ENCODE measurements around the gene CTNNA1.

CTNNA1 gene

GRCh38 chr5:138950421-138951031, 197.3 kb downstream of the CTNNA1 start:
- DNase-seq (ENCODE audit: low spot score) = no peak

- no peak for DNase-seq (ENCODE audit: low spot score)
Observed at GRCh38 chr5:138951091-138951985, 198.1 kb downstream of the CTNNA1 start.

GRCh38 chr5:138951986-138952735, 198.9 kb downstream of the CTNNA1 start:
- no peak for DNase-seq (ENCODE audit: low spot score)

- no peak for DNase-seq (ENCODE audit: low spot score)
Observed at GRCh38 chr5:138952962-138953361, 199.7 kb downstream of the CTNNA1 start.

- no peak for DNase-seq (ENCODE audit: low spot score)
Observed at GRCh38 chr5:138953387-138954256, 200.4 kb downstream of the CTNNA1 start.

GRCh38 chr5:138954257-138955012, 201.2 kb downstream of the CTNNA1 start:
- no peak for DNase-seq (ENCODE audit: low spot score)

GRCh38 chr5:138955013-138955660, 201.9 kb downstream of the CTNNA1 start:
- DNase-seq (ENCODE audit: low spot score) = no peak

GRCh38 chr5:138955671-138956295, 202.6 kb downstream of the CTNNA1 start:
- no peak for DNase-seq (ENCODE audit: low spot score)

GRCh38 chr5:138956801-138957200, 203.6 kb downstream of the CTNNA1 start:
- DNase-seq (ENCODE audit: low spot score) = no peak

- DNase-seq (ENCODE audit: low spot score) = no peak
Observed at GRCh38 chr5:138960145-138960692, 207.0 kb downstream of the CTNNA1 start.

- no peak for DNase-seq (ENCODE audit: low spot score)
Observed at GRCh38 chr5:138961221-138961620, 208.0 kb downstream of the CTNNA1 start.

GRCh38 chr5:138961729-138962128, 208.5 kb downstream of the CTNNA1 start:
- no peak for DNase-seq (ENCODE audit: low spot score)

- no peak for DNase-seq (ENCODE audit: low spot score)
Observed at GRCh38 chr5:138962614-138963370, 209.6 kb downstream of the CTNNA1 start.

- no peak for DNase-seq (ENCODE audit: low spot score)
Observed at GRCh38 chr5:138963763-138964371, 210.6 kb downstream of the CTNNA1 start.

- no peak for DNase-seq (ENCODE audit: low spot score)
Observed at GRCh38 chr5:138964647-138965201, 211.5 kb downstream of the CTNNA1 start.

GRCh38 chr5:138965626-138966025, 212.4 kb downstream of the CTNNA1 start:
- DNase-seq (ENCODE audit: low spot score) = no peak

- DNase-seq (ENCODE audit: low spot score) = no peak
Observed at GRCh38 chr5:138966236-138966985, 213.2 kb downstream of the CTNNA1 start.

All from activated CD4-positive, alpha-beta T cell treated with anti-CD3 and anti-CD28 coated beads, Interleukin-2, Interleukin-4, amounts not matched to agents 100 ng/mL and 50 ng/mL, durations not matched to agents 16 hours and 8 hours (primary cell).